ENCODE results near the gene ABHD12.
"Not testable (repeated sequence)": the region's sequence is repeated elsewhere in the genome, so short reads cannot be mapped to it uniquely, and the experiment has no call there.

The ABHD12 gene

GRCh38 chr20:25274891-25275812 is 115.5 kb downstream of the ABHD12 start:
- FAIRE-seq: no peak

DNA sequence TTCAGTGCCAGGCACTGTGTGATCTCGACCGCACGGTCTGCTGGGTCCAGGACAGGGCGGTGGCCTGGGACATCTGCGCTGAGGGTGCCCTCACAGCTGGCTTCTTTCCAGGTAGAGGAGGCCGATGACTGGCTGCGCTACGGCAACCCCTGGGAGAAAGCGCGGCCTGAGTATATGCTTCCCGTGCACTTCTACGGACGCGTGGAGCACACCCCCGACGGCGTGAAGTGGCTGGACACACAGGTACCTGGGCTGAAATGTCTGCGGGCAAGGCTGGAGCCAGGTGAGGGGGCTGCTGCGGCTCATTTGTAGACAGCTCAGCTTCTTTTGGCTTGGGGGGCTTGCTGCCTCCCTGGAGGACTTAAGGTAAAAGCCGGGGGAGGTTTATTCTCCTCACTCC is 116.2 kb downstream of the ABHD12 start:
- no peak for FAIRE-seq

GRCh38 chr20:25273541-25274358 is 116.9 kb downstream of the ABHD12 start:
- no peak for FAIRE-seq

- FAIRE-seq: no peak
These were observed 117.6 kb downstream of the ABHD12 start for GRCh38 chr20:25273046-25273445.

- FAIRE-seq: no peak
These were observed 118.2 kb downstream of the ABHD12 start for GRCh38 chr20:25272223-25273000.

DNA sequence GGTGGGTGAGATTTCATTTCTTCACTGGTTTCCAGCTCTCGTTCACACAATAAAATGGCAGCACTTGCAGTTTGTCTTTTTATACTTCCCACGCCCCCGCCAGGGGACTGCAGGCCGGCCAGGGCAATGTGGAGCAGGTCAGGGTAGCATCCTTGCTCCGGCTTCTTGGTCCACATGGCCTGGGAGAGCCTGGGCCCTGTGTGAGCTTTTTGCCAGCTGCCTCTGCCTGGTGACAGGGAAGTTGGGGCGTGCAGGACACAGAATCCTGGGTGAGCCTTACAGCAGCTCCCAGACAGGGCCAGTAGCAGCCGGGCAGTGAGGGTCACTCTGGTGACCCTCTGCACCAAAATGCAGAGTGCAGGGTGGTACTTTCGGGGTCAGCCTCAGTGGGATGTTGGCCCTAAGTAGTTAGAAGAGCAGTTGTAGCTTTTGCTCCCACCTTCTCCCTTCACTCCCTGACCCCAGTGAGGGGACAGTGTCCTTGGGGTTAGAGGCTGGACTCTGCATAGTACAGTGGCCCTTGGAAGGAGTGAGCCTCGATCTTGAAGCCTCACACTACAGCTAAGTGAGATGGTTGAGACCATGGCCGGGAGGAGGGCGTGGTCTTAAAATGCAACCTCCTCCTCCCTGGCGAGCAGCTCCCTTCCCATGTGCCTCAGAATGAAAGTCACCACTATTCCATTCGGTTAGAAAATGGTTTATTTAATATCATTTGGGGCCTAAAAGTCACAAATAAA is 119.0 kb downstream of the ABHD12 start:
- no peak for FAIRE-seq

DNA sequence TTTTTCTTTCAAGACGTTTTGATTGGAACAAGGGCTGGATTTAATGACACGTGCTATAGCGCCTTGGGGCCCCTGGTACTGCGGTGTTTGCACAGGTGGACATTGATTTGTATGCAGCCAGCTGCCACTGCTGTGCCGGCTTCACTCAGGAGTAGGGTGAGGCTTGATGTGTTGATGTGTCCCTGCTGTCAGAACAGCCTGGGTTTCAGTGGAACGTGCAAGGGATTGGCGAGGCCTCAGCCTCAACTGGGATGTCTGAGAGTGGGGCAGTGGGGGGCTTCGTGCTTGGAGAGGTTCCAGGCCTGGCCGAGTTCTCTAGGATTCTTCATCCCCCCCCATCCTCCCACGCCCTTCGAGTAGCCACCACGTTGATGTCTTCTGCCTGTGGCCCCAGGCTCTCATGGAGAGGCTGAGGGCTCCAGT is 119.8 kb downstream of the ABHD12 start:
- FAIRE-seq: no peak

DNA sequence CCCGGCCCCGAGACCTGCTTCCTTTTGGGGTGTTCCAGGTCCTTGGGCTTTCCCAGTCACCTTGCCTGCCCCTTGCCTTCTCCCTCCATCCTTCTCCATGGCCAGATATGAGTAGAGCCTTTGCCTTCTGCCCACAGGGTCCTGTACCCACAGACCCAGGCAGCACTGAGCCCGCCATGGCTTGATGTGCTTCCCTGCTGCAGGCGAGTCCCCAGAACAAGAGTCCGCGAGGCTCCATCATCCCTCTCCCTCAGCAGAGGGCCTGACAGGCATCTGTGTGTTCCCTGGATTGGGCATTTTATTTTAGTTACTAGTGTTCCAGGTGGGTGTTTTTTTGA is 120.8 kb downstream of the ABHD12 start:
- no peak for FAIRE-seq

GRCh38 chr20:25269057-25269832 is 121.4 kb downstream of the ABHD12 start:
- no peak for FAIRE-seq

GRCh38 chr20:25260770-25261437 is 129.7 kb downstream of the ABHD12 start:
- FAIRE-seq: not testable (repeated sequence)

DNA sequence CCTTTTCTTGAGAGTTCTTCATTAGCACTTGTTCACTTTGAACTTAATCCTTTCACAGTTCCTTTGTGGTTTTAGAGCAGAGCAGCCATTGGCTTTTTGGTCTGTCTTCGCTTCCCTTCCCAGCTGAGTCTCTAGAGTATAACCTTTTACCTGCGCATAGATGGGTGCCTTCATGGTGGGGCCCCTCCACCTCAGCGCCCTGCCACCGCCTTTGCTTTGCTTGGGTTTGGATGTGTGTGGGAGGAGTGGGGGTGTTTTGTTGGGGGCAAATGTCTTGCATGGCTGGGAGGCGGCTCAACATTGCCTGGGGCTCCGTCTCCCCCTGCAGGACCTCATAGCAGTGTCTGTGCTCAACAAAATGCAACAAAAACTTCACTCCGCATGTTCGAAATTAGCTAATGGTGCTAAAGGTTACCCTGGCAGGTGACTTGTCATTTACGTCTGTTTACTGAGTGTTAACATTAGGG is 130.8 kb downstream of the ABHD12 start:
- FAIRE-seq: no peak

- FAIRE-seq: no peak
These were observed 131.3 kb downstream of the ABHD12 start for GRCh38 chr20:25259358-25259757.

GRCh38 chr20:25258828-25259227 is 131.8 kb downstream of the ABHD12 start:
- no peak for FAIRE-seq

GRCh38 chr20:25258476-25258805 is 132.2 kb downstream of the ABHD12 start:
- no peak for FAIRE-seq

- FAIRE-seq: no peak
These were observed 132.7 kb downstream of the ABHD12 start for GRCh38 chr20:25257756-25258475.

DNA sequence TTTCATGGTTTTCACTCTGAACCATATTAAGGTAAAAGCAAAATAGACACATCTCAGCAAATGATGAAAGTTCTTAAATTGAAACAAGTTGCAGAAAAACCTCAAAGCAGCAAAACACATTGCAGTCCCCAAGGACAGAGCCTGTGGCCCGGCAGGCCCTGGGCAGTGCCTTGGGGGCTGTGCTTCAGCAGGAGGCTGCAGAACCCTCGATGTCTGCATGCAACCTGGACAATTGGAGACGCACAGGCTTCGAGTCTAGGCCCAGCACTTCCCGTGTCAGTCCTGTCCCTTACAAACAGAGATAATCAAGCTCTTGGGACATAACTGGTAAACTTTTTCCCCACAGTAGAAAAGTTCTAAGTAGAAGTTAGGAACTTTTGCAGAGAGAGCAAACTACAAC is 133.5 kb downstream of the ABHD12 start:
- FAIRE-seq: no peak

DNA sequence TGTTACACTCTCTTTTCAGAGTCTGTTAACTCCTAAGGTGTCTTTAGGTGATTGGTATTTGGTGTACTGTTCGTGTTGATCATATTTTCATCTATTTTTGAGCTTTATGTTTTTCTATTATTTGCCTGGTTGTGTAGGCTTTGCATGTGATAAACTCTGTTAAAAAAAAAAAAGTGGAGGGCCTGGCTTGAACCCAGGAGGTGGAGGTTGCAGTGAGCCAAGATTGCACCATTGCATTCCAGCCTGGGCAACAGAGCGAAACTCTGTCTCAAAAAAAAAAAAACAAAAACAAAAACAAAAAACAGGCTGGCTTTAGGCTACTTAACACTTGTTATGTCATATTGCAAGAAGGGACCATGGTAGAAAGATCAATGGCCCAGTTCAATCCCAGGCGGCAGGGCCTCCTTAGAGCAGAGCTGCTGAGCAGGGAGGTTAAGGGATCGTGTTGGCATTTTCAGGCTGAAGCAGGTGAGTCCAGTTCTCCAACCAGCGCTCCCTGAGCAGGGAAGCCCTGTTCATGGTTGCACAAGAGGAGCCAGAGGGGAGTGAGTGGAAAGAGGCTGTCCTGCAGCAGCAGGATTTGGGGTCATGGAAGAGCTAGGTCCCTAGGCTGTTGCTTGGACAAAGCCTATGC is 134.3 kb downstream of the ABHD12 start:
- no peak for FAIRE-seq

- no peak for FAIRE-seq
These were observed 135.5 kb downstream of the ABHD12 start for GRCh38 chr20:25254986-25255680.

GRCh38 chr20:25254571-25254970 is 136.1 kb downstream of the ABHD12 start:
- FAIRE-seq: no peak
